Myocyte (in vitro differentiated cells): ENCODE results near the gene SNX32. TPM values are rescaled to one million over a fixed set of nuclear protein-coding genes. Genes with fewer than 3 reads are reported as not detected.
"Not testable (repeated sequence)": the region's sequence is repeated elsewhere in the genome, so short reads cannot be mapped to it uniquely, and the experiment has no call there.

Experiments
- DNase-seq: peaks from one replicate; pipeline ENCODE4 v3.0.0-alpha.2; 2012; ENCODE audit warnings: low read depth
- total RNA-seq: library from RNA; depleted of rRNA; stranded (reverse); fragments of >200 nt; gene quantifications from 2 replicates; pipeline ENCODE4 v1.2.3, GENCODE V29; 2014

The SNX32 gene
- total RNA-seq, 1 donor from 2014 or later: 0.40 TPM

GRCh38 chr11:65822776-65823528 is 10.8 kb upstream of the SNX32 start:
- DNase-seq: no peak

GRCh38 chr11:65826984-65827735 is 6.6 kb upstream of the SNX32 start:
- no peak for DNase-seq

GRCh38 chr11:65829459-65829858 is 4.3 kb upstream of the SNX32 start:
- no peak for DNase-seq

GRCh38 chr11:65832231-65832630 is 1.5 kb upstream of the SNX32 start:
- DNase-seq: not testable (repeated sequence)

- no peak for DNase-seq
These were observed 439 bp downstream of the SNX32 start for GRCh38 chr11:65834202-65834601.

GRCh38 chr11:65842144-65842543 is 8.4 kb downstream of the SNX32 start:
- no peak for DNase-seq

- DNase-seq: no peak
These were observed 10.0 kb downstream of the SNX32 start for GRCh38 chr11:65843811-65844210.

GRCh38 chr11:65844231-65844872 is 10.6 kb downstream of the SNX32 start:
- no peak for DNase-seq

- no peak for DNase-seq
These were observed 14.0 kb downstream of the SNX32 start for GRCh38 chr11:65847746-65848145.

GRCh38 chr11:65848693-65849092 is 14.9 kb downstream of the SNX32 start:
- DNase-seq: not testable (repeated sequence)

- no peak for DNase-seq
These were observed 15.6 kb downstream of the SNX32 start for GRCh38 chr11:65849366-65849765.

GRCh38 chr11:65849771-65850216 is 16.0 kb downstream of the SNX32 start:
- no peak for DNase-seq

GRCh38 chr11:65850217-65851082 is 16.7 kb downstream of the SNX32 start:
- DNase-seq: no peak

- DNase-seq: no peak
These were observed 17.4 kb downstream of the SNX32 start for GRCh38 chr11:65851083-65851579.

- DNase-seq: no peak
These were observed 18.2 kb downstream of the SNX32 start for GRCh38 chr11:65851811-65852507.

GRCh38 chr11:65852508-65853245 is 18.9 kb downstream of the SNX32 start:
- no peak for DNase-seq

- no peak for DNase-seq
These were observed 19.6 kb downstream of the SNX32 start for GRCh38 chr11:65853246-65853979.

- no peak for DNase-seq
These were observed 20.4 kb downstream of the SNX32 start for GRCh38 chr11:65854161-65854592.
